ENCODE results near the gene FRAT1.
A peak's percentile ranks its signal among the peaks of the same experiment; 100 is the strongest.

Gene FRAT1

DNA sequence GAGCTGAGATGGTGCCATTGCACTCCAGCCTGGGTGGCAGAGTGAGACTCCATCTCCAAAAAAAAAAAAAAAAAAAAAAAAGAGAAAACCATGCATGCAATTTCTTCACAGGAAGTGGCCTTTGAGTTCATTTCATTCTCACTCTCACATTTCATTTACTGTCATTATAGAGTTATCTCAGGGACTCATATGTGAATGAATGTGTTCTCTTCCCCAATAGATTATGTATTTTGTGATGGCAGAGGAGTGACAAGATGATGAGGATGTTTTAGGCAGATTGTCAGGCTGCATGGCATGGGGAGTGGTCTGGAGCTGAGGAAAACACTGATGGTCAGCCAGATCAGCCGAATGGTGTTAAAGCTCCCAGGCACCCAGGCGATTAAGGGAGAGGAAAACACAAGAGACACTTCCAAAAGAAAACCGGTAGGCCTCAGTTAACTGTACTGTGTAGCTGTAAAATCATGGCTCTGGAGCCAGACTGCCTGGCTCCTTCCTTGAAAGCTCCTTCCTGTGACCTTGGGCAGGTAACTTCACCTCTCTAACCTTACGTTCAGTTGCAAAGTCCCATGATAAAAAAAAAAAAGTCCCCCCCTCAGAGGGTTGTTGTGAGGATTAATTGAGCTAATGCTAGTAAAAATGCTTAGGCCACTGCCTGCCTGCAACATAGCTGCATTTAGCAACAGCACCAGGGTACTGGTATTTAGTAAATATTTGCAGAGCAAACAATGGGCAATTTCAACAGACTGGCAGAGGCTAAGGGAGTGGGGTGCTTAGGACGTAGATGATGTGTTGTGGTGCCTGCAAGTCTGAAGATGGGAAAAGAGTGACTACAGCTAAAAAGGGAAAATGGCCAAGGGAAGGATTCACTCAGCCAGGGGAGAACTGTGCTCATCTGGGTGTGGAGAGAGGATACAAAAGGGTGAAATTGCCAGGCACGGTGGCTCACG, 8.6 kb downstream of the FRAT1 start:
- Histone ChIP-seq H3K4me1 (ENCODE audit: control insufficient read depth, insufficient read depth, low read length) (0 out of 2 replicates have a peak, but pooled peaks cover 2% of the 10 kb centered on the region), H3K27me3 (ENCODE audit: control insufficient read depth, insufficient read depth, low read length) (no peaks in the 10 kb centered on the region), H3K4me3 (ENCODE audit: low read length) (no peak overlapping the region), H3K27ac (ENCODE audit: low read length) (no peak overlapping the region), H3K36me3 (ENCODE audit: control insufficient read depth, insufficient read depth, low read length) (peaks cover 4% of the 10 kb centered on the region; the same call in 1 of the 2 replicates), H3K9me3 (ENCODE audit: control insufficient read depth, insufficient read depth, low read length) (no peaks in the 10 kb centered on the region)
- WGBS (ENCODE audit: insufficient coverage, insufficient read length), result no CpG with 5 or more reads among the region's 7 CpGs
- no peak for DNase-seq (ENCODE audit: low read depth, low spot score)

DNA sequence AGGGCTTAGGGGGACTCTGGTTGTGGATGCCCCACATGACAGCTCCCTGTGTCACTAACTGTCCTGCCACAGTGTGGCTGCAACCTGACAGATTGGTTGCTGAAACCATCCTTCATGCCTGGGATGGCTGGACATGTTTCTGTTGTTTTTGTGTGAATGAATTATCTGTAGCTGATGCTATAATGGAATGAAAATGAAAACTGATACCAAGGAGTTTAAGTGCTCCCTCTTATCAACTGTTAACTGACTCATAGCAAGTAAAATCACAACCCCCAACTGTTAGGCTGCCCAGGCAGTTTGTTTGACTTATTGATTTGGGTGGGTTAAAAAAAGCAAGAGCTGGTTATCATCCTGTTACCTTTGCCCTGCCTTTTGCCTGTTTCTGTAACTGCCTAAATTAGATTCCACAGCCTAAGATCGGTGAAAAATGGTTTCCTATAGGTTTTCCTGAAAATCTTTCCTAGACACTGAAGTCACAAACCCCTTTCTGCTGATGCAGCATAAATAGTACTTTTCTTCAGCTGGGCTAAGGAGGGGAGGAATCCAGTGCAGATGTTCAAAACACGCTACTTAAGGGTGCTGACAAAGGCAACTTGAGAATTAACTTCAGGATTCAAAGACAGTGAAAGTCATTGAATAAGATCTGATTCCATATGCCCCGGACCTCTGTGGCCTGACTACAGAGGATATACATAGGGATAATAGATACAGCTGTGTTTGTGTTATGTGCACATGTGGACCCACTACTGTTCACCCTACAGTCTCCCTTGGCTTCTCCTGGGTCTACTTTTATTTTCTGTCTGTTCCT, 9.8 kb downstream of the FRAT1 start:
- Histone ChIP-seq H3K4me3 (ENCODE audit: low read length) (no peak overlapping the region), H3K36me3 (ENCODE audit: control insufficient read depth, insufficient read depth, low read length) (peaks cover 6% of the 10 kb centered on the region; the same call in 1 of the 2 replicates), H3K4me1 (ENCODE audit: control insufficient read depth, insufficient read depth, low read length) (0 out of 2 replicates have a peak, but pooled peaks cover 2% of the 10 kb centered on the region), H3K9me3 (ENCODE audit: control insufficient read depth, insufficient read depth, low read length) (no peaks in the 10 kb centered on the region), H3K27ac (ENCODE audit: low read length) (no peak overlapping the region), H3K27me3 (ENCODE audit: control insufficient read depth, insufficient read depth, low read length) (no peaks in the 10 kb centered on the region)
- DNase-seq (ENCODE audit: low read depth, low spot score), result no peak
- WGBS (ENCODE audit: insufficient coverage, insufficient read length), result no CpG with 5 or more reads among the region's 3 CpGs

DNA sequence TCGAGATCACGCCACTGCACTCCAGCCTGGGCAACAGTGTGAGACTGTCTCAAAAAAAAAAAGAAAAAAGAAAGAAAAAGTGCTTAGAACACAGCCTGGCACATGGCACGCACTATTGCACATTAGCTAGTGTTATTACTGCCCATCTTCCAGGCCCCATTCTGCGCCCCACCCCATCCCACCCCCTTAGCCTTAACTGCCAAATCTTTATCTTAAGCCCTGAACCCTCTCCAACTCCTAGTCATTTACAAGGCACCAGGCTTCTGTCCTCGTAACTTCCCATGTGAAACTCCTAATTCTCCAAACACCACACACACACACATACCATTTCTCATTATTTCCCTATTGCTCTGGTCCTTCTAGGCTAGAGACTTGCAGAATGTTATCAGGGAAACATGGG, 10.7 kb downstream of the FRAT1 start:
- Histone ChIP-seq H3K9me3 (ENCODE audit: control insufficient read depth, insufficient read depth, low read length) (no peaks in the 10 kb centered on the region), H3K27ac (ENCODE audit: low read length) (no peak overlapping the region), H3K4me1 (ENCODE audit: control insufficient read depth, insufficient read depth, low read length) (0 out of 2 replicates have a peak, but pooled peaks cover 2% of the 10 kb centered on the region), H3K4me3 (ENCODE audit: low read length) (no peak overlapping the region), H3K27me3 (ENCODE audit: control insufficient read depth, insufficient read depth, low read length) (no peaks in the 10 kb centered on the region), H3K36me3 (ENCODE audit: control insufficient read depth, insufficient read depth, low read length) (peaks cover 8% of the 10 kb centered on the region; the same call in 1 of the 2 replicates)
- 100% methylated on average over 1 of the region's 5 CpGs for WGBS (ENCODE audit: insufficient coverage, insufficient read length)
- no peak for DNase-seq (ENCODE audit: low read depth, low spot score)

DNA sequence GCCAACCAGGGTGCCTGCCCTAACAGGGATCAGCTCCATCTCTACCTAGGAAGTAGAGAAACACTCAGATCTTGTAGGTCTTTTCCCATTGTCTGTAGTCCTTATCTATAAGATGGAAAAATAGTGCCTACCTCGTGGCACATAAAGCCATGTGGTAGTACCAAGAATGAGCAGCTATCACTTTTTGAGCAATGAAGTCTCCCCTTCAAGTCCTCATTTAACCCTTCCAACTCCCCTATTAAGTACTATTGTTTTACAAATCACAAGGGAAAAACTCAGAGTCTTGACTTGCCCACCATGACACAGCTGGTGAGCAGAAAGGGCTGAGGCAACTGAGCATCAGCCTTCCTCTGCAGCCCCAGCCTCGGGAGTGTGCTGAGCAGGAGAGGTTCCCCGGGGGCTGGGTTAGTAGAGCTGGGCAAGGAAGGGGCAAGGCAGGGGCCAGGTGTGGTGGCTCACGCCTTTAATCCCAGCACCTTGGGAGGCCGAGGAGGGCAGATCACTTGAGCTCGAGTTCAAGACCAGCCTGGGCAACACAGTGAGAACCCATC, 12.2 kb downstream of the FRAT1 start:
- no CpG with 5 or more reads among the region's 6 CpGs for WGBS (ENCODE audit: insufficient coverage, insufficient read length)
- no peak for DNase-seq (ENCODE audit: low read depth, low spot score)
- Histone ChIP-seq H3K9me3 (ENCODE audit: control insufficient read depth, insufficient read depth, low read length) (no peaks in the 10 kb centered on the region), H3K27ac (ENCODE audit: low read length) (no peak overlapping the region), H3K36me3 (ENCODE audit: control insufficient read depth, insufficient read depth, low read length) (peaks cover 8% of the 10 kb centered on the region; the same call in 1 of the 2 replicates), H3K4me3 (ENCODE audit: low read length) (no peak overlapping the region), H3K4me1 (ENCODE audit: control insufficient read depth, insufficient read depth, low read length) (no peaks in the 10 kb centered on the region), H3K27me3 (ENCODE audit: control insufficient read depth, insufficient read depth, low read length) (no peaks in the 10 kb centered on the region)

DNA sequence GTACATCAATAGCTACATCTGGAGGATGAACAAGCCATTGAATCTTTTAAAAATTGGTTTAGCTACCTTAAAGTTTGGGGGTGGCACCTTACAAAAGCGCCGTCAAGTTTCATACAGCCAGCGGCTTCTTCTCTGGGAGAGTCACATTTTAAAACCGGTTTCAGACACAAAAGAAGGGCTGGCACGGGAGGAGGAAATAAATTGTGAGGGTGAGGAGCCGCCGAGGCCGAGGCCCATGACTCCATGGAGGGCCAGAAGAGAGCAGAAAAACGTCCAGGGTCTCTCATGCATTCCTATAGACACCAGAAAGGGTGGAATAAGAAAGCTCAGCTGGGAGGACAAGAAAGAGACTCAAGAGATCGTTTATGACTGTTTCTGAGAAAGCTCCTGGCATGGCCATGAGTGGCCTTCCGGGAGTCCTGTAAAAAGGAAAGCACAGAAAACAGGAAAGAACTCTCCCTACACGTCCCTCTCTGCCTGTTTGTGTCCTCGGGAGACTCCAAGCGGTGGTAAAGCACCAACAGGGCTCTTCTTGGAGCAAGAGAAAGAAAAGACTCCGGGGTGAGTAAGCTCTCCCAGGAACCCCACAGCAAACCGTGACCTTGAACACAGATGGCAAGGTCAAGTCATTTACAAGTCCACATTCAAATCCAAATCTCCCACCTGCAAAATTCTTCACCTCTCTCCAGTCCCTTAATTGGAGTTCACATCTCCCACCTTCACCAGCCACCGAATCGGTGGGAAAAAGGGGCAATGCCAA, 13.7 kb downstream of the FRAT1 start:
- Histone ChIP-seq H3K27me3 (ENCODE audit: control insufficient read depth, insufficient read depth, low read length) (no peaks in the 10 kb centered on the region), H3K36me3 (ENCODE audit: control insufficient read depth, insufficient read depth, low read length) (peaks cover 8% of the 10 kb centered on the region; the same call in 1 of the 2 replicates), H3K4me3 (ENCODE audit: low read length) (peak overlapping the region; percentile 98; the same call in 1 of the 2 replicates), H3K4me1 (ENCODE audit: control insufficient read depth, insufficient read depth, low read length) (no peaks in the 10 kb centered on the region), H3K27ac (ENCODE audit: low read length) (no peak overlapping the region), H3K9me3 (ENCODE audit: control insufficient read depth, insufficient read depth, low read length) (no peaks in the 10 kb centered on the region)
- no peak for DNase-seq (ENCODE audit: low read depth, low spot score)
- WGBS (ENCODE audit: insufficient coverage, insufficient read length), result no CpG with 5 or more reads among the region's 18 CpGs

DNA sequence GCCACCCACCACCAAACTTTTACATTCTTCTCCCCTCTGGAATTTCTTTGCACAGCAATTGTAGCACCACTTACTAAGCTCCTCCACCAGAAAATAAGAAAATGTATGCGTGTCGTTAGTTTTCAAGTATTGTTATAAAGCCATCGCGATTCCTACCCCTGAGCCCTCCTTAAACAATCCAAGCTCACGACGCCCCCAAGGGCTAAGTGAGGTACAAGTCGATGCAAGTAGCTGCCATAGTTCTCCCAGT, 14.2 kb downstream of the FRAT1 start:
- Histone ChIP-seq H3K4me1 (ENCODE audit: control insufficient read depth, insufficient read depth, low read length) (no peaks in the 10 kb centered on the region), H3K27ac (ENCODE audit: low read length) (no peak overlapping the region)
- no peak for DNase-seq (ENCODE audit: low read depth, low spot score)

DNA sequence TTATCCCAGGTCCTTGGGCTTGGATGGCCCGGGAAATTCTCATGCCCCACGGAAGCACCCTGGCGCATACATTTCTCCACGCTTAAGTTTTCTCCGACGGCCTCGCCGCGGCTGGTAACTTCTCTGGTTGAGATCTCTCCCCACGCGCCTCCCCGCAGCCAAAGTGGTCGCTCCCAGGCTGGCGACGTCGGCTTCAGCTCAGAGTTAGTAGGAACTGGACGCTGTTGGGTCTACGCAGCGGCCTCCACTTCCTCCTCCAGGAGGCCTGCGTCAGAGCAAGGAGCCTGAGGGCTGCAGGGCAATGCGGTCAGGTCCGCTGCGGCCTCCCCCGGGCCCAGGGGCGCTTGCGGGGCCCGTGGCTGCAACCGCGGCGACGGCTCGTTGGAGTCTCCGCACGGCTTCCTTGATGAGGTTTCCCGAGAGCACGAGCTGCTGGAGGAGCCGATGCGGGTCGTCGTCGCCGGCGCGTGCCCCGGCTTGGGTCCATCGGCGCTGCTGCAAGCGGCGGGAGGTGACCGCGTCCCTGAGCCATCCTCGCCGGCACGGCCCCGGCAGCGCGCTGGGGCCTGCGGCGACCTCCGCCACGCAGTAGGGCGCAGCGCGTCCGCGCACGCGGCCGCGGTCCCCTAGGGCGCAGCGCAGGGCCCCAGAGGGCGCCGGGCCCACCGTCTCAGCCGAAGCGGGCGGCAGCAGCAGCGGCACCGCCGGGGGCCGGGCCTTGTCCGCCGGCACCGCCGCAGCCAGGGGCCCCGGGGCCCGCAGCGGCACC, 14.7 kb downstream of the FRAT1 start:
- DNase-seq (ENCODE audit: low read depth, low spot score), result no peak
- no CpG with 5 or more reads among the region's 89 CpGs for WGBS (ENCODE audit: insufficient coverage, insufficient read length)

More for the DNA sequence above, 14.2 kb downstream of the FRAT1 start:
- H3K9me3 ChIP-seq (ENCODE audit: control insufficient read depth, insufficient read depth, low read length), result no peaks in the 10 kb centered on the region
- H3K27me3 ChIP-seq (ENCODE audit: control insufficient read depth, insufficient read depth, low read length), result no peaks in the 10 kb centered on the region
- WGBS (ENCODE audit: insufficient coverage, insufficient read length), result no CpG with 5 or more reads among the region's 7 CpGs
- H3K36me3 ChIP-seq (ENCODE audit: control insufficient read depth, insufficient read depth, low read length), result peaks cover 8% of the 10 kb centered on the region; the same call in 1 of the 2 replicates
- H3K4me3 ChIP-seq (ENCODE audit: low read length), result peak overlapping the region; percentile 98; the same call in 1 of the 2 replicates

DNA sequence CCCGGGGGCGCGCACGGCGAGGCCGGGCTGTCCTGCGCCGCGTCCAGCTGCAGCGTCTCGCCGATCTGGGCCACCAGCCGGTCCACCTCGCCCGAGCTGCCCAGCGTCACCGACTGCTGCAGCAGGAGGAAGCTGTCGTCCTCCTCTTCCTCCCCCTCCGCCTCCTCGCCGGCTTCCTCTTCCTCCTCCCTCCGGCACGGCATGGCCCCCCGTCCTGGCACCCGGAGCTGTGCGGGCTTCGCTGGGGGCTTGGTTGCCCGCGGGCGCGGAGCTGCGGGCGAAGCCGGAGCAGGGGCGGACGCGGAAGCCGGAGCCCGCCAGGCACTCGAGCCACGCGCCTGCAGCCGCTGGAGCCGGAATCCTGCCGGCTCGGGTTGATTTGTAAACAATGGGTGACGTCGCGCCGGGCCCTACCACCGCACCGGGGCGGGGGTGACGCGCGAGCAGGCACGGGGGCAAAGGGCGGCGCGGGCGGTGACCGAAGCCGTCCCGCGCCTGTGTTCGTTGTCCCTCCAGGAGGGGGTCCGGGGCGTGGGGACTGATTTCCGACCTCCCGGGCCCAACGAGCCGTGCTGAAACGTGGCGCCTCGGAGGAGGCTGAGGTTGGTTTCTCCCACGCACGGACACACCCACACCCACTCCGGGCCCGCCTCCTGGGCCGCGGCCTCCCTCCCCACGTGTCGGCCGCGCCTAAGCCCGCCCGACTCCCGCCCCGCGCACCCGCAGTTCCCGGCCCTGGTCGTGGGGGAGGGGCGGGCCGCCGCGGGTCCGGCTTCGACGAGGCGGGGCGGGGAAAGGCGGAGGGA, 15.5 kb downstream of the FRAT1 start, which contains the start of gene FRAT2:
Gene FRAT2 (minus strand): TSS at position 360 of the 806 bp plus-strand sequence. CDS start 157 bp downstream, at position 203.
- peak within 1 kb of the TSS; percentile 98 for H3K4me3 ChIP-seq (ENCODE audit: low read length)
- no peaks in the 10 kb centered on the region for H3K27me3 ChIP-seq (ENCODE audit: control insufficient read depth, insufficient read depth, low read length)
- no peaks in the 10 kb centered on the region for H3K9me3 ChIP-seq (ENCODE audit: control insufficient read depth, insufficient read depth, low read length)
- no peak for DNase-seq (ENCODE audit: low read depth, low spot score)
- H3K27ac ChIP-seq (ENCODE audit: low read length), result no peak within 1 kb of the TSS
- no peaks in the 10 kb centered on the region for H3K4me1 ChIP-seq (ENCODE audit: control insufficient read depth, insufficient read depth, low read length)
- no CpG with 5 or more reads among the region's 103 CpGs for WGBS (ENCODE audit: insufficient coverage, insufficient read length)
- 0 out of 2 replicates have a peak, but pooled peaks cover 4% of the 10 kb centered on the region for H3K36me3 ChIP-seq (ENCODE audit: control insufficient read depth, insufficient read depth, low read length)

More for the DNA sequence above, 14.7 kb downstream of the FRAT1 start:
- H3K27me3 ChIP-seq (ENCODE audit: control insufficient read depth, insufficient read depth, low read length), result no peaks in the 10 kb centered on the region
- peaks cover 8% of the 10 kb centered on the region; the same call in 1 of the 2 replicates for H3K36me3 ChIP-seq (ENCODE audit: control insufficient read depth, insufficient read depth, low read length)
- no peaks in the 10 kb centered on the region for H3K9me3 ChIP-seq (ENCODE audit: control insufficient read depth, insufficient read depth, low read length)
- peak overlapping the region; percentile 98 for H3K4me3 ChIP-seq (ENCODE audit: low read length)
- no peak overlapping the region for H3K27ac ChIP-seq (ENCODE audit: low read length)
- H3K4me1 ChIP-seq (ENCODE audit: control insufficient read depth, insufficient read depth, low read length), result no peaks in the 10 kb centered on the region

Measured in iPS DF 6.9 (cell line).